GM03348 (cell line): ENCODE measurements around the gene COL23A1.

Source experiments
- DNase-seq: peaks from one replicate; pipeline ENCODE4 v3.0.0; 2012; ENCODE audit warnings: low spot score

The COL23A1 gene

DNA sequence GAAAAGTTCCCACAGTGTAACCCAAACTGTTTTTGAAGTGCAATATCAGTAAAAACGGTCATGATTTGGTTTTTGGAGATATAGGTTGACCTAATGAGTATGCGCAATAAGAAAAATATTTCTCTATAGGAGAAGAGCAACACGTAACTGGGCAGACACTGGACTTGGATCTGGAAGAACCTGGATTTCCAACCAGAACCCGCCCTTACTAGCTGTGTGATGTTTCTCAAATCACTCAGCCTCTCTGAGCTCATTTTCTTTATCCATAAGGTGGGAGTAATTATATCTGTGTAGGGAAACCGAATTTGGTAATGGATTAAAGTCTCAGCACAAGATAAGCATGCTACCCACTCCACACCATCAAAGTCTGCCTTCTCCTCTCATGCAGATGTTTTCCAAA, 169.1 kb downstream of the COL23A1 start:
- no peak for DNase-seq

DNA sequence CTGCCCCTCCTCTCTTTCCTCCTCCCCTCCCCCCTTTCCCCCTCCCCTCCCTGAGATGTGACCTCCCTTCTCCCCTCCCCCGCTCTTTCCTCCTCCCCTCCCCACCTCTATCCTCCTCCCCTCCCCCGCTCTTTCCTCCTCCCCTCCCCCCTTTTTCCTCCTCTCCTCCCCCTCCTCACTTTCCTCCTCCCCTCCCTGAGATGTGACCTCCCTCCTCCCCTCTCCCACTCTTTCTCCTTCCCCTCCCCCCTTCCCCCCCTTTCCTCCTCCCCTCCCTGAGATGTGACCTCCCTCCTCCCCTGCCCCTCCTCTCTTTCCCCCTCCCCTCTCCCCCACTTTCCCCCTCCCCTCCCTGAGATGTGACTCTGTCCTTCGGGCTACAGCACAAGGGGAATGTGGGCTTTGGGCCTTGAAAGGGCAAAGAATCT, 169.8 kb downstream of the COL23A1 start:
- no peak for DNase-seq

DNA sequence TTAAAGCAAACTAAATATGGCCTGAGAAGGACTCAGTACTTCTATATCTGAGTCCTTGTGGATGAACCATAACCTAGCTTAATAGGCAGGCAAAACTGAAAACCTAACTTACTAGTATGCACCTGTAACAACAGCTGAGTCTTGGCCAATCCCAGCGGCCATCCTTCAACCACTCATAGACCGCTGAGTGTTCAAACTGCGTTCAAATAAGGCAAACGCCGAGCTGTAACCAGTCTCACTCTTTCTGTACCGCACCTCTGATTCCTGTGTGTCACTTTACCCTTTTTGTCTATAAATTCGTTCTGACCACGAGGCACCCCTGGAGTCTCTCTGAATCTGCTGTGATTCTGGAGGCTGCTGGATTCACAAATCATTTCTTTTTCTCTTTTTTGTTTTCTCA, 170.5 kb downstream of the COL23A1 start:
- no peak for DNase-seq

DNA sequence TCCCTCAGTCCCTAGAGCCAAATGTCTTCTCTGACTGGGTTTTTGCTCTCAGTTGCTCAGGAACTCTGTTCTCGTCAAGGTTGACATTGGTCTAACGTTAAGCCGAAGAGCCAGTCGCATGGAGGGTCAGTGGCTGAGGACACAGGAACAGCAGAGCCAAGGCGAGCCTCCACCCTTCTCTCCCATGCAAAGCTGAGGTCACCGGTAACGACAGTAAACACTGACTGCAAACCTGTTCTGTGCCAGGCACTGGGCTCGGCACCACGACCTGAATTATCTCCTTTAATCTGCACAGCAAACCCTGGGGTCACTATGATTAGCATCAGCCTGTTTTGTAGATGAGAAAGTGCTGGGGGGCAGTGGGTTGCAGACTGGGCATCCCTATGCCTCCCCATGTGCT, 171.0 kb downstream of the COL23A1 start:
- no peak for DNase-seq

DNA sequence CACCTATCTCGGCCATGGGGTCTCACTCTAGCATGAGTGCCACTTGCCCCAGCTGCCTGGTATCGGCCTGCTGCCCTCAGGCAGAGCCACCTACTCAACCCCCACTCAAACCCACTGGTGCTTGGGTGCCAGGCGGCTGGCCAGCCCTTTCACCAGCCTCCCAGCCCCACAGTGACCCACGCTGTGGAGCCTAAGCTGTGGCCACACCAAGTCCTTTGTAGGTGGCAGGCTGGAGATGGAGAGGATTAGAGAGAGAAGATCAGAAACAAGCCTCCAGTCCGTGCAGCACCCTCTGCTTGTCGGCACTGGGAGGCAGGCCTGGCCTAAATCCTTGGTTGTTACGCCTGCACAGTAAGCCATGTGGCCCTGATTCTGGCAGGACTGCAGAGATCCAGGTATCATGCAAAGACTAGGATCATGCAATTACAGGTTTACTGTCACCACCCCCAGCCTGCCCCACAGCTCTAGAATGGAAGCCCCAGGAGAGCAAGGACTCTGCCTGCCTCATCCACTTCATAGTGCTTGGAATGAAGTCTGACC, 171.7 kb downstream of the COL23A1 start:
- DNase-seq = no peak

DNA sequence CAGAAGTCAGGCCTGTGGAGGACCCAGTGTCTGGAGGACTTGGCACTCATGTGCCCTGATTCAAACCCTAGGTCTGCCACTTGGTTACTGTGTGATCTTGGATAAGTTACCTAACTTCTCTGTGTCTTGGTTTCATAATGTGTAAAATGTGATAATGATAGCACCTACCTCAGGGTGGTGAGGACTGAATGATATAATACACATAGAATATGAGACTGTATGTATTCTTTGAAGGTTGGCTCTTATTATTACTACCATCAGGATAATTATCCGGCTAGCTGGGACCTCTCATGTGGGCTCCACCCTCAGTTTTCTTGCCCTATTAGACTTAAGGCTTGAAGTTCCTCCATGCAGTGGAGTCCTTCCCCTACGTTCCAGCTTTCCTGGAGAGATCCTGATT, 172.2 kb downstream of the COL23A1 start:
- DNase-seq = no peak

- no peak for DNase-seq
Measured at GRCh38 chr5:178417391-178417811, 172.8 kb downstream of the COL23A1 start.

GRCh38 chr5:178416919-178417318, 173.3 kb downstream of the COL23A1 start:
- DNase-seq = no peak

DNA sequence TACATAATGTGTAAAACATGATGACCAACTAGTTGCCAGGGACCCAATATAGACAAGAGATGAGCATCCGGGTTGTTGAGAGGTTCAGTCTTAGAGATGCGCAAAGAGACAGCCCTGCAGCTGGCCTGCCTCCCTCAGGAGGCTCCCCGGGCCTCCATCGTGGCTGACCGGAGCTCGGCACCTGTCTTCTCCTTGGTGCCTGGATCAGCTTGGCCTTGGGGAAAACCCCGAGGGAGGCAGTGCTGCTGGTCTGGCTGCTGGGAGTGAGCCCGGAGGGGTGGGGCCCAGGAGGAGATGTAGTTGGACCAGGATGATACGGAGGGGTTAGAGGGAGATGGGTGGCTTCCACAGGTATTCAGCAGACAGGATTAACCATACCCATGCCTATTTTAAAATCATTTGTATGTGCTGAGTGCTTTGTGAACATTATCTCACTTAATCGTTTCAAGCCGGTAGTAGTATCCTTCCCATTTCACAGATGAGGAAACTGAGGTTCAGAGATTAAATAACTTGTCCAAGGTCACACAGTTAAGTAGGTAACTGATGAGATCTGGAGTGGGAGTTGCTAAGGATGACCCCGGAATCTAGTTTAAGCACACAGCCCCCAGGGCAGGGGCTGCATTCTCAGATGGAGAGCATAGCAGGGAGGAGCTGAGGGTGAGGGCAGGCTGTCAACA, 173.8 kb downstream of the COL23A1 start:
- no peak for DNase-seq

DNA sequence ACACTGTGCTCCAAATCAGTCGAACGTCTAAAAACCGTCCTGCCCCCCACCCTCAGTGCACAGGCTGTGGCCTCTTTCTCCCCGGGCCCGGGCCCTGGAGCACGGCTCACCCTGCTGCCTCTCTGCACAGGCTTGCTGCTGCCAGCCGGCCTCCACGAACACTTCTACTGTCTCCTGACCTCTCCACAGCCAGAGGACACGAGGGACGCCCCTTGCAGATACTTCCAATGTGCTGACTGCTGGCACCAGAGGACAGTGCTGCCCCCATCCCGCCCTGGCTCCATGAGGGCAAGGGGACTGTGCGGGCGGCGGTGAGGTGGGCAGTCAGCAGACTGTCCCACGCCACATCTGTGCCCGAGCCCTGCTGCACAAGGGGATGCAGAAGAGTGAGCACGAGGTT, 174.8 kb downstream of the COL23A1 start:
- no peak for DNase-seq

DNA sequence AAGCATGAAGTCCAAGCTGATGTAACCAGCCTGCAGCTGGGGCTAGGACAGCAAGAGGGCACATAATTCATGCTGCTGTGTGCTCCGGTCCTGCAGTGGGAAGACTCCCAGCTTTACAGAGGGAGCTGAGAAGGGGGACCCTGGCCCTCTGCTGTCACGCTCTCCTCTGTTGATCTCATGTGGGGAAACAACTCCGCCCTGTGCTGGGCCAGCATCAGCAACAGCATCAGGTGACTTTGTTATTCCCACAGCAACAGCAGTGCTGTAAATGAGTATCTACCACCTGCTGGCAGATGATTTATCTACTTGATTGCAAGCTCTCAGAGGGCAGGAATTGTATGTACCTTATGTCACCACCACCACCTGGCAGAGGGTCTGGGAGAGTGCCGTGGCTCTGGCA, 176.2 kb downstream of the COL23A1 start:
- no peak for DNase-seq

DNA sequence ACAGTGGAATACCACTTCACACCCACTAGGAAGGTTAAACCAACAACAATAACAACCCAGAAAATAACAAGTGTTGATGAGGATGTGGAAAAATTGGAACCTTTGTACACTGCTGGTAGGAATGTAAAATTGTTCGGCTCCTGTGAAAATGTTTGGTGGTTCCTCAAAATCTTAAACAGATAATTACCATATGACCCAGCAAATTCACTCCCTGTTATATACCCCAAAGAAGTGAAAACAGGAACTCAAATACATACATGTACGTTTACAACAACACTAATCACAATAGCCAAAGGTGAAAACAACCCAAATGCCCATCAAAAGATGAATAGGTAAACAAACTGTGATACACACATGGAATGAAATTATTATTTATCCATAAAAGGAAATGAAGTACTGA, 179.1 kb downstream of the COL23A1 start:
- no peak for DNase-seq

DNA sequence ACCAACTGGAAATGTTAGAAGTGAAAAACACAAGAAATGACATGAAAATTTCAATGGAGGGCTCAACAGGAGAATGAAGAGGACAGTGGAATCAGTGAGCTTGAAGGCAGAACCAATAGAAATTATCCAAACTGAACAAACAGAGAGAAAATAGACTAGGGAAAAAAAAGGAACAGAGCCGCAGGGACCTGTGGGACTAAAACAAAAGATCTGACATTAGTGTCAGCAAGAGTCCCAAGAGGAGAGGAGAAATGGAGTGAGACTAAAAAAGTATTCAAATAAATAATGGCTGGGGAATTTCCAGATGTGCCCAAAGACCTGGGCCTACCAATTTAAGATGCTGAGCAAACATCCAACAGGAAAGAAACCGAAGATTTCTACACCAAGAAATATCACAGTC, 182.5 kb downstream of the COL23A1 start:
- DNase-seq = no peak

DNA sequence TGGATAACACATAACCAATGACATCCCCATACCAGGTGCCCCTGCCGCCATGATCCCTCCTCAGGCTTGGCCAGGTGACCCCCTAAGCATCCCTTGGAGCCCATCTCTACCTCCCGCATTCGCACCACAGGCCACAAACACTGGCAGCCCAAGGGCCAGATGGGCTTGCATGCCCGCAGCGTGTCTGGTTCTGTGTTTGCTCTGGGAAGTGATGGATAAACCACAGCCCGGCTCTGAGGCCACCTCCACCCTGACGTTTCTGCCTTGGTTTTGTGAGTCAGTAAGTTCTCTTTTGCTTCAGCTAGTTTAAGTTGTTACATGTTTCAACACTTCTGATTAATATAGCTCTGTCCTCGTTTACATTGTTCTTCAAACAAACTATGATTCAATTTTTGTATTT, 185.2 kb downstream of the COL23A1 start:
- no peak for DNase-seq

DNA sequence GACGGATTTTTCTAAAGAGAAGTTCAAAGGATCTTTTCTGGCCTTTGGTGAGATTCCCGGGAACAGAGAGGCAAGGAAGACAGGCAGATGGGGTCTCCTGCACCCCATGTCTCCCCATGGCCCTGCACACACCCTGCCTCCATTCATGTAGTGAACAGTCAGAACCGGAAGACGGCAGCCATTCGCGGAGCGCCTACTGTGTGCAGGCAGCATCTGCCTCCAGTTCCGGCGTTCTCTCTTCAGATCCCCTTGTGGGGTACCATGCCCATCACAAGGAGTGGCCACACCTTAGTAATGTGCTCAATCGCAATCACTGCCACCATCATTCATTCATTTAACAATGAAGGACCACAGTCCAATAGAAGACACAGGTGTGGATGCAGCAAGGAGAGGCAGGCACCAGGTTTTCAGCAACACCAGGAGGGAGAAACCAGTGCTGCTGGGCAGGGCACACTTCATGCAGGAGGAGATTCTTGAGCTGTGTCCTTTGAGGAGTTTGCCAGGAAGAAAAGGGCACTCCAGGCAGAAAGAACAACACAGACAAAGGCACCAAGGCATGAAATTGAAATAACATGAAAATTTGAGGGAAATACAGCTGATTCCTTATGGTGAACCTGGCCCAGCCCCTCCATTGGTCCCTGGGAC, 186.1 kb downstream of the COL23A1 start:
- no peak for DNase-seq

GRCh38 chr5:178403351-178403750, 186.8 kb downstream of the COL23A1 start:
- DNase-seq = no peak

GRCh38 chr5:178399701-178400095, 190.5 kb downstream of the COL23A1 start:
- DNase-seq = no peak

- DNase-seq = no peak
Measured at GRCh38 chr5:178398901-178399700, 191.1 kb downstream of the COL23A1 start.

GRCh38 chr5:178396796-178397720, 193.1 kb downstream of the COL23A1 start:
- no peak for DNase-seq

DNA sequence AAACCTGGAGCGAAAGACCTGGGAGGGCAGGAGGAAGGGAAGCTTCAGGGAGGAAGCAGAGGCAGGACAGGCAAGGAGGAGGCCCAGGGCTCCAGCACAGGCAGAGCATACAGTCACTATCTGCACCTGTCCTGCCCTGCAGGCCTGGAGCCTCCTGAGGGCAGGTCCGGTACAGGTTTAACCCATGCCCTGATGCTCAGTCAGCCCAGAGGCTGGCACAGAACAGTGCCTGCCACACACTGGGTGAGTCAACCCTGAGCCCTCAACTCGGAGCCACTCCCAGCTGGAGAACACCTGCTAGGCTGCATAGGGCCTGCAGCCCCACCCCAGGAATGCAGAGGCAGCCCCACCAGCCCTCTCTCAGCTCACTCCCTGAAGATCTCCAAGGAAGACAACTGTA, 196.1 kb downstream of the COL23A1 start:
- DNase-seq = no peak

GRCh38 chr5:178392931-178393394, 197.2 kb downstream of the COL23A1 start:
- DNase-seq = no peak

GRCh38 chr5:178392386-178392785, 197.8 kb downstream of the COL23A1 start:
- no peak for DNase-seq
